Measurements from ENCODE around the gene PLVAP.

The PLVAP gene

GRCh38 chr19:17376935-17377600, at the start of gene PLVAP:
Gene PLVAP, minus strand, starts transcription at chr19:17377342. Its CDS starts 54 bp downstream, at chr19:17377288.
- DNase-seq = no peak

GRCh38 chr19:17424743-17425365, 47.7 kb upstream of the PLVAP start:
- no peak for DNase-seq

- DNase-seq = no peak
Observed at GRCh38 chr19:17423429-17424208, 46.5 kb upstream of the PLVAP start.

GRCh38 chr19:17421942-17422341, 44.8 kb upstream of the PLVAP start:
- no peak for DNase-seq

- no peak for DNase-seq
Observed at GRCh38 chr19:17420475-17420924, 43.4 kb upstream of the PLVAP start.

- DNase-seq = peak; percentile 94
Observed at GRCh38 chr19:17419621-17420474, 42.7 kb upstream of the PLVAP start, which contains the start of gene MVB12A. Gene MVB12A, plus strand, starts transcription at chr19:17420047. Its CDS starts 89 bp downstream, at chr19:17420136.

GRCh38 chr19:17419154-17419620, 42.0 kb upstream of the PLVAP start:
- DNase-seq = no peak

- DNase-seq = no peak
Observed at GRCh38 chr19:17418710-17419109, 41.6 kb upstream of the PLVAP start.

GRCh38 chr19:17415121-17415520, 38.0 kb upstream of the PLVAP start:
- DNase-seq = no peak

GRCh38 chr19:17414097-17414496, 37.0 kb upstream of the PLVAP start:
- no peak for DNase-seq

GRCh38 chr19:17411801-17412200, 34.7 kb upstream of the PLVAP start:
- DNase-seq = no peak

GRCh38 chr19:17409990-17410389, 32.8 kb upstream of the PLVAP start:
- no peak for DNase-seq

- no peak for DNase-seq
Observed at GRCh38 chr19:17406887-17407196, 29.7 kb upstream of the PLVAP start.

- DNase-seq = no peak
Observed at GRCh38 chr19:17406046-17406886, 29.1 kb upstream of the PLVAP start.

GRCh38 chr19:17405250-17406045, 28.3 kb upstream of the PLVAP start, which contains the start of gene BST2:
Gene BST2, minus strand, starts transcription at chr19:17405630. Its CDS starts 55 bp downstream, at chr19:17405575.
- DNase-seq = peak; percentile 57

GRCh38 chr19:17404621-17405249, 27.6 kb upstream of the PLVAP start:
- no peak for DNase-seq

GRCh38 chr19:17404015-17404414, 26.9 kb upstream of the PLVAP start:
- no peak for DNase-seq

GRCh38 chr19:17402982-17403855, 26.1 kb upstream of the PLVAP start:
- peak; percentile 41 for DNase-seq

- DNase-seq = no peak
Observed at GRCh38 chr19:17401628-17402027, 24.5 kb upstream of the PLVAP start.

Measured in activated CD4-positive, alpha-beta T cell treated with anti-CD3 and anti-CD28 coated beads for 1 hour (primary cell).